IPS-11a (cell line): ENCODE data around the gene PSMD7.
"Not testable (repeated sequence)": the region's sequence is repeated elsewhere in the genome, so short reads cannot be mapped to it uniquely, and the experiment has no call there.

Experiments used
- H3K4me3 ChIP-seq: one replicate; pipeline ENCODE4 v1.5.1; 2013; ENCODE audit warnings: low read depth, low read length, control low read depth

The PSMD7 gene

GRCh38 chr16:74296104-74296431 is 546 bp upstream of the PSMD7 start:
- H3K4me3 ChIP-seq, result peak overlapping the region; percentile 98

DNA sequence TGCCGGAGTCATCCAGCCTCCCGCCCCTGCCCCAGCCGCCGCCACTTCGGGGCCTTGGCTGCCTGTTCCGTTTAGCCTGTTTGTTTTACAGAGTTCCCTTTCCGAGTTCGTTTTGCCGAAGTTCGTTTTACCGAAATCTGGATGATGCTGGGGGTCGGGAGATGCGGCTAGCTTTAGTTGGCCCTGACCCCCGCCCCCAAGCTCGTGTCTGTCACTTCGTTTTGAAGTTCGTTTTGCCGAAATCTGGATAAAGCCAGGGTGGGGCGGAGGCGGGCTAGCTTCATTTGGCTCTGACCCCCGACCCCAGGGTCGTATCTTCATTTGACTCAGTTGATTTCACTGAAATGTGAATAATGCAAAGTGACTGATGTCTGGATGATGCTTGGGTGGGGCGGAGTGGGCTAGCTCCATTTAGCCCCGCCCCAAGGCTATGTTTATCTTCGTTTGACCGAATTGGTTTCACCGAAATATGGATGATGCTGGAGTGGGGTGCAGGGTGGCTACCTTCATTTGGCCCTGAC is 591 bp downstream of the PSMD7 start:
- H3K4me3 ChIP-seq, result peak overlapping the region; percentile 98

DNA sequence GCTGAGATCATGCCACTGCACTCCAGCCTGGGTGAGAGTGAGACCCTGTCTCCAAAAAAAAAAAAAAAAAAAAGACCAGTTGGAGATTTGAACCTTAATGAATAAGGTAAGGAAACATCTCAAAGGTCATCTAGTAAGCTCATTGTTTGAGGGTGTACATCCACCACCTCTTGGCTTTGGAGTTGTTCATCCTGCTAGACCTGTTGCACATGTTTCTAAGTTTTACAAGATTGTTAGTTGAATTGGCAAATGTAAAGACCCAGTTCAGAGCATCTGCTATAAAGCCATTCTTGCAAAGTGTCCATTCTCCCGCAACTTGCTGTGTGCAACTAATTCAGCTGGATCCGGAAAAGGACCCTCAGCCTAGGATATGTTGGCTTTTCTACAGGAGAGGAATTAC is 1.5 kb downstream of the PSMD7 start:
- H3K4me3 ChIP-seq, result no peak overlapping the region

GRCh38 chr16:74302341-74302740 is 5.7 kb downstream of the PSMD7 start:
- H3K4me3 ChIP-seq, result no peak overlapping the region

DNA sequence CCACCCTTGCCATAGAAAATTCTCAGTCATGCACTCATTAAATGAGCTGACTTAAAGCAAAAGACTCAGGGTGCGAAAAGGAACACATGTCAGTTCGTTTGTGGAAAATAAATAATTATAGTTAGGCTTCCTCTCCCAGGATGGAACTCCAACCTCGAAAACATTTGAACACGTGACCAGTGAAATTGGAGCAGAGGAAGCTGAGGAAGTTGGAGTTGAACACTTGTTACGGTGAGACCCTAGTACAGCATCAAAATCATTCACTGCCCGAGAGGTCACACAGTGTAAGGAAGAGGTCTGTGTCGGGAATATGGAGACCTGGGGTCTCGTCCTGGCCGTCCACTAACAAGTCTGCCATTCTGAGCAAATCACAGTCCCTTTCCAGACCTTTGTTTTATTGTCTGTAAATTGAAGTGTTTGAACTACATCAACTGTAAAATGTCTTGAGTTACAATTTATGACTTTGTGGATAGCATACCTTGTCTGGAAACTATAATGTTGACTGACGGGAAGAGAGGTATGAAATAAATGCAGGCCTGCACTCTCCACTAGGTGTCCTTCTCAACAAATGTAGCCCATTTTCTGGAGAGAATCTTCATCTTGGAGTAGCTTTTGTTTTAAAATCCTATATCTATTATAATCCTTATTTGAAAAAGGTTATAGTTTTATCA is 7.7 kb downstream of the PSMD7 start:
- H3K4me3 ChIP-seq, result no peak overlapping the region

DNA sequence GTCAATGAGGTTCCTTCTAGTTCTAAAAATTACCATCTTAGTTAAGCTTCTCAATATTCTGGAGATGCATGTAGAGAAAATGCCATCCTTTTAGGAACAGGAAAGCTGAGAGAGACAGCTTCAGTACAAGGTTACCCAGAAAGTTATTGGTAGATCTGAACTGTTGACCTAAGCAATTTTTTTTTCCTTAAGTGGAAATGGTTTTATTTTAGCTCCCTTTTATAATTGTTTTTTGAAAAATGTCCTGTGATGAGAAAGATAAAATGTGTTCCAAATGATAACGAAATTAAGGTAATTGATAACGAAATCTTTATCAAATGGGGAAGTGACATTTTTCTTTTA is 8.2 kb downstream of the PSMD7 start:
- no peak overlapping the region for H3K4me3 ChIP-seq

- no peak overlapping the region for H3K4me3 ChIP-seq
Measured at GRCh38 chr16:74305281-74305680, 8.7 kb downstream of the PSMD7 start.

- no peak overlapping the region for H3K4me3 ChIP-seq
Measured at GRCh38 chr16:74305978-74306784, 9.6 kb downstream of the PSMD7 start.

DNA sequence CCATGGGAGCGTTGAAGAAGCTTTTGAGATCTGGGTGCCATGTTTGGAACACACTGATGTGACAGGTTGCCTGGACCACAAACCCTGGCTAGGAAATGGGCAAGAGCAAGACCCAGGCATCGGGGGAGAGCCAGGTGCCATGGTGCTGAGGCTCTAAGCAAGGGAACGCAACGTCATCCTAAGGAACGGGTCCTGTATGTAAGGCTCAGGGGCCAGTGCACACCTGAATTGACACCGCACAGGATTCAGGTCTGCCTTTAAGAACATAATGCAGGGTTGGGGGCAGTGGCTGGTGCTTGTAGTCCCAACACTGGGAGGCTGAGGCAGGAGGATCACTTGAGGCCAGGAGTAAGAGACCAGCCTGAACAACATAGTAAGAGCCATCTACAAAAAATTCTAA is 10.8 kb downstream of the PSMD7 start:
- H3K4me3 ChIP-seq, result no peak overlapping the region

DNA sequence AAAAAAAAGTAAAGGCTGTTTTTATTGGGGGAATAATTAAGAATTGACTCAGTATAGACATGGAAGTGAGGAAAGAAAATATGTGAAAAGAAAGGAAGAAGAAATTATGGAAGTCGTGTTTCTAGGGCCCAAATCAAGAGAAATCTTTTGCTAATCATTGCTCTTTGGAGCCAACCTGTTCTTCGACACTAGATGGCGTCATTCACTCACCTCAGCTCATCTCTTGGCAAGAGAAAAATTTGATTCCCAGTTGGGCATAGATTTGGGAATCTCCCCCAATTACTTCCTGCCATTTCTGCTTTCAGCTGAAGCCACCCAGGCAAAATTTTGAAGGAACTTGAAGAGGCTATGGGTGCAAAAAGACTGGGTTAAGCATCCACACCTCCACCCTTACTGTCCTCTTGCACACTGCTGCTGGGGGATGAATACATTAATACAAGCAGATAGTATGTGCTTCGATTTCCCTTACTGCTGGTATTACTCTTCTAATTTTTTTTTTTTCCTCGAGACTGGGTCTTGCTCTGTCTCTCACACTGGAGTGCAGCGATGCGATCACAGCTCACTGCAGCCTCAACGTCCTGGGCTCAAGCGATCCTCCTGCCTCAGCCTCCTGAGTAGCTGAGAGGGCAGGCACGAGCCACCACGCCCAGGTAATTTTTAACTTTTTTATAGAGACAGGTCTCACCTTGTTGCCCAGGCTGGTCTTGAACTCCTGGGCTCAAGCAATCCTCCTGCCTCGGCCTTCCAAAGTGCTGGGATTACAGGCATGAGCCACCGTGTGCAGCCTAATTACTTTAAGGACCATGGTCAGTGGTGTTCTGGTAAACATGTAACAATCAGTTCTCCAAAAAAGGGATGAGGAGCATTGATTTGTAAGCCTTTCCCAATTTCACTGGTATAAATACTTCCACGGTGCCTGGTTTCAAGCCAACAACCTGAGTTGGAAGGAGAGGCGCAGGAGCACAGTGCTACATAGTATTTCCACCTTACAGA is 13.5 kb downstream of the PSMD7 start:
- H3K4me3 ChIP-seq, result no peak overlapping the region

DNA sequence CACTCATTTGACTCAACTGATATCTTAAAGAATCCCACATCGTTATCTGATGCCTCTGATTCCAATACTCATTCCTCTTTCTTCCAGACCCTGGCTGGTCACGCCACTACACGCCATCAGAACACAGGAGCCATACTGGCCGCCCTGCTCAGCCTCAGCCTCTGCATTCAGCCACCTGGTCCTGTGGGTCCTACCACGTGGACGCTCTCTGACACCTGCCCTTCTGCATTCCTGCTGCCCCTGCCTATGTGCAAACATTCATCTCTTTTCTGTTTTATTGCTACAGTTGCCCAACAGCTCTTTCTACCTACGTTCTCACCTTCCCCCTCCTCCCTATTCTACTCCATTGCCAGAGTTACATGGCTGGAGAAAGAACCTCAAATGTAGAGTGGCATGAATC is 18.4 kb downstream of the PSMD7 start:
- no peak overlapping the region for H3K4me3 ChIP-seq

DNA sequence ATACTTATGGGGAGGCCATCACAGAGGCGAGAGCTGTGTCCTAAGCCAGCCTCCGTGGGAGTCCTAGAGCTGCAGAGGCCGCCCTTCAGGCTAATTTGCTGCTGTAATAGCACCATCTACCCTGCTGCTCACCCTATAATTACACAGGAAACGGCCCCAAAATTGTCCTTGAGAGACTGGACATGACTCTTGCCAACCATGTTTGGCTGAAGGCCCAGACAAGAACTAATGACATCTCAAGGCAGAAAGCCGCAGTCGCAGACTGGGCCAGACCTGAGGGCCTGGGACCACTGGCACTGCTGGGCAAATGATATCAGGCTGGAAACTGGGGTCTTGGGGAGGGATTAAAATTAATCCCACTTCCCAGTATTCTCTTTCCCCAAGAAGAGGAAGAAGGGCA is 24.1 kb downstream of the PSMD7 start:
- H3K4me3 ChIP-seq, result no peak overlapping the region

- no peak overlapping the region for H3K4me3 ChIP-seq
Measured at GRCh38 chr16:74321356-74321755, 24.7 kb downstream of the PSMD7 start.

DNA sequence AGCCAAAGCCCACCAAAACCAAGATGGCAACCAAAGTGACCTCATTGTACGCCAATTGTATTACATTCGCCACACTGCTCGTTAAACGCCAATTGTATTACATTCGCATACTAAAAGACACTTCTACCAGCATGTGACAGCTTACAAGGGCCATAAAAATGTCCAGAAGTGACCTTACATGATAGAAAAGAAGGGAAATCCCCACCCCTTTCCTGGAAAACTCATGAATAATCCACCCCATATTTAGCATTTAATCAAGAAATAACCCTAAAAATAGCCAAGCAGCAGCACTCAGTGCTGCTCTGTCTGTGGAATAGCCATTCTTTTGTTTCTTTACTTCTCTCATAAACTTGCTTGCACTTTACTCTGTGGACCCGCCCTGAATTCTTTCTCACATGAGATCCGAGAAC is 25.7 kb downstream of the PSMD7 start:
- H3K4me3 ChIP-seq, result no peak overlapping the region

DNA sequence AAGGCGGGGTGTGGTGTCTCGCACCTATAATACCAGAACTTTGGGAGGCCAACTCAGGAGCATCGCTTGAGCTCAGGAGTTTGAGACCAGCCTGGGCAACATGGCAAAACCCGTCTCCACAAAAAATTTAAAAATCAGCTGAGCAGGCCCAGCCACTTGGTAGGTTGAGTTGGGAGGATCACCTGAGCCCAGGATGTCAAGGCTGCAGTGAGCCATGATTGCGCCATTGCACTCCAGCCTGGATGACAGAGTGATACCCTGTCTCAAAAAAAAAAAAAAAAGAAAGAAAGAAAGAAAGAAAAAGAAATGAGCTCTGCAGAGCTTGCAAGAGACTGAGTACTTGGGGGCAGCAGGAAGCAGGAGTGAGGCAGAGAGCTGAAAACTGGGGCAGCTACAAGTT is 28.2 kb downstream of the PSMD7 start:
- H3K4me3 ChIP-seq, result not testable (repeated sequence)

DNA sequence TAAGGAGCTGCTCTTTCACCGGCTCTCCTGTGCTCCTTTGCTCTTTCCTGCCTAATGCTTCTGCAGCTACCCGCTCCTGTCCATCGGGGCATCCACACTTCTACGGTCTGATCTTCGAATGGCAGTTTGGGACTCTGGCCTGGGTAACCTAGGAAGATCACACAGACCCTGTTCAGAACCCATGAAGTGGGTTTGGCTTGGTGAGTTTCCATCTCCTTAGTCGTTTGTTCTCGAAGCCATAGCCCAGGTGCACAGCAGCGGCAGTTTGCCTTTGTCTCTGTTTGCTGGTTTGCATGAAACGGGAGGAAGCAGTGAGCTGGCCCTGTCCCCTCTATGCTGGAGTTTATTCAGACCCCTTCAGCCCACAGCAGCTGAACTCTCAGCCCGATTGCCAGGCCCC is 29.0 kb downstream of the PSMD7 start:
- H3K4me3 ChIP-seq, result no peak overlapping the region

GRCh38 chr16:74328346-74328745 is 31.7 kb downstream of the PSMD7 start:
- H3K4me3 ChIP-seq, result not testable (repeated sequence)

GRCh38 chr16:74332469-74332868 is 35.9 kb downstream of the PSMD7 start:
- H3K4me3 ChIP-seq, result not testable (repeated sequence)

DNA sequence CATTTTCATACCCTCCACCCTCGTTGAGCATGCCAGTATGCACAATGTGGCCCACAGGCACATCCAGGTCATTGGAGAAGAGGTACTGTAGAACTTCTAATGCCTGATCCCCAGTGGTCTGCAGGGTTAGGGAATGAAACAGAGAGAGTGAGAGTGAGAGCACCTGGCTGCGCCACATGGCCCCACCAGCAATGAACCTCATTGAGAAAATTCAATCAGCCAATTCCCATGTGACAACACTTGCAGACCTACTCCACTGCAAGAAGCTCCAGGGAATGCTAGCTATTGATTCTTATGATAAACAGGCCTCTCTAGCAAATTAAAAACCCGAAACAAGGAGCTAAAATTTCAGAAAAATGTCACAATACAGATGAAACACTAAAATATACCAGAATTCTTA is 40.9 kb downstream of the PSMD7 start:
- H3K4me3 ChIP-seq, result not testable (repeated sequence)

GRCh38 chr16:74339226-74339625 is 42.6 kb downstream of the PSMD7 start:
- not testable (repeated sequence) for H3K4me3 ChIP-seq

DNA sequence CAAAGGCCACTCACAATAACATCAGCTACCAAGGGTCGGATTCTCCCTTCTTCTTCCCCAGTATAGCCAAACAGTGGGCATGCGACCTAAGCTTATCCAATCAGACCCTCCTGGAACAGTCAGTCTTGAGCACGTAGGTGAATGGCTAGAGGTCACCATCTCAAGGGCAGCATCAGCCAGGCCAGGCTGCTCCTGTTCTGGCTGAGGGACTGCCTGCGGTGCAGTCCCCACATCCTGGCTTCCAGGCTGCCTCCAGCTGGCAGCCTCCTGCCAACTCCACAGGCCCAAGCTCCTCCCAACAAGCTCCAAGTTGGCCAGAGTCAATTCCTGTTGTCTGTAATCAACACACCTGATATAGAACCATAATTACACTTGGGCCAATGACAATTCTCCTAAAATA is 56.4 kb downstream of the PSMD7 start:
- not testable (repeated sequence) for H3K4me3 ChIP-seq
